ENCODE results near the gene SLC16A3. TPM values are rescaled to one million over a fixed set of nuclear protein-coding genes. Genes with fewer than 3 reads are reported as not detected.

The SLC16A3 gene
- total and polyA plus RNA-seq, 2 experiments from 2014 or later: 3.5 to 10.6 TPM

GRCh38 chr17:82281502-82282238 lies 52.8 kb downstream of the SLC16A3 start:
- DNase-seq (ENCODE audit: low spot score): no peak
- no peak overlapping the region for H2AFZ ChIP-seq
- peaks cover 15% of the 10 kb centered on the region for H3K27me3 Mint-ChIP-seq (ENCODE audit: insufficient read depth, low read depth, poor library complexity)
- no peaks in the 10 kb centered on the region for H3K79me2 ChIP-seq (replicated peaks; ENCODE audit: insufficient read depth)
- H3K9me2 ChIP-seq (ENCODE audit: insufficient read depth): no peaks in the 10 kb centered on the region
- H3K4me1 Mint-ChIP-seq: peaks cover 29% of the 10 kb centered on the region
- H3K4me1 ChIP-seq (ENCODE audit: insufficient read depth): peaks cover 4% of the 10 kb centered on the region; the same call in 1 of the 2 replicates
- no peak for ATAC-seq
- no peak overlapping the region for H3K4me3 ChIP-seq
- no peak overlapping the region for H3K4me2 ChIP-seq
- H3F3A ChIP-seq (replicated peaks; ENCODE audit: low read depth): 0 out of 2 replicates have a peak, but pooled peaks cover 14% of the 10 kb centered on the region
- H4K20me1 ChIP-seq (replicated peaks; ENCODE audit: insufficient read depth): peaks cover 5% of the 10 kb centered on the region; the same call in 1 of the 2 replicates
- H3K27ac Mint-ChIP-seq: no peak overlapping the region
- TF ChIP-seq, protein P1, sequence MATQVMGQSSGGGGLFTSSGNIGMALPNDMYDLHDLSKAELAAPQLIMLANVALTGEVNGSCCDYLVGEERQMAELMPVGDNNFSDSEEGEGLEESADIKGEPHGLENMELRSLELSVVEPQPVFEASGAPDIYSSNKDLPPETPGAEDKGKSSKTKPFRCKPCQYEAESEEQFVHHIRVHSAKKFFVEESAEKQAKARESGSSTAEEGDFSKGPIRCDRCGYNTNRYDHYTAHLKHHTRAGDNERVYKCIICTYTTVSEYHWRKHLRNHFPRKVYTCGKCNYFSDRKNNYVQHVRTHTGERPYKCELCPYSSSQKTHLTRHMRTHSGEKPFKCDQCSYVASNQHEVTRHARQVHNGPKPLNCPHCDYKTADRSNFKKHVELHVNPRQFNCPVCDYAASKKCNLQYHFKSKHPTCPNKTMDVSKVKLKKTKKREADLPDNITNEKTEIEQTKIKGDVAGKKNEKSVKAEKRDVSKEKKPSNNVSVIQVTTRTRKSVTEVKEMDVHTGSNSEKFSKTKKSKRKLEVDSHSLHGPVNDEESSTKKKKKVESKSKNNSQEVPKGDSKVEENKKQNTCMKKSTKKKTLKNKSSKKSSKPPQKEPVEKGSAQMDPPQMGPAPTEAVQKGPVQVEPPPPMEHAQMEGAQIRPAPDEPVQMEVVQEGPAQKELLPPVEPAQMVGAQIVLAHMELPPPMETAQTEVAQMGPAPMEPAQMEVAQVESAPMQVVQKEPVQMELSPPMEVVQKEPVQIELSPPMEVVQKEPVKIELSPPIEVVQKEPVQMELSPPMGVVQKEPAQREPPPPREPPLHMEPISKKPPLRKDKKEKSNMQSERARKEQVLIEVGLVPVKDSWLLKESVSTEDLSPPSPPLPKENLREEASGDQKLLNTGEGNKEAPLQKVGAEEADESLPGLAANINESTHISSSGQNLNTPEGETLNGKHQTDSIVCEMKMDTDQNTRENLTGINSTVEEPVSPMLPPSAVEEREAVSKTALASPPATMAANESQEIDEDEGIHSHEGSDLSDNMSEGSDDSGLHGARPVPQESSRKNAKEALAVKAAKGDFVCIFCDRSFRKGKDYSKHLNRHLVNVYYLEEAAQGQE (IDR thresholded peaks at IDR 0.05; ENCODE audit: unreplicated experiment): no peak
- no peak for TF ChIP-seq NANOG (IDR thresholded peaks at IDR 0.05; ENCODE audit: borderline replicate concordance)
- no peak for TF ChIP-seq JUNB (IDR thresholded peaks at IDR 0.05; ENCODE audit: unreplicated experiment)
- no peak for TF ChIP-seq EZH2 (IDR thresholded peaks at IDR 0.05; ENCODE audit: low read depth, unreplicated experiment)
- no peak for TF ChIP-seq ZNF462 (CRISPR knock-in tag; IDR thresholded peaks at IDR 0.05)
- no peak for TF ChIP-seq EZH2phosphoT487 (IDR thresholded peaks at IDR 0.05; ENCODE audit: unreplicated experiment)
- no peak for TF ChIP-seq ETS1 (IDR thresholded peaks at IDR 0.05)
- no peak for TF ChIP-seq POLR2AphosphoS5 (IDR thresholded peaks at IDR 0.05; ENCODE audit: low read depth)
- no peak for TF ChIP-seq ZNF114 (CRISPR knock-in tag; IDR thresholded peaks at IDR 0.05)
- no peak for TF ChIP-seq STAT1 (IDR thresholded peaks at IDR 0.05; ENCODE audit: unreplicated experiment)
- TF ChIP-seq CREB1 (CRISPR knock-in tag; IDR thresholded peaks at IDR 0.05; ENCODE audit: low read depth): no peak
- no peaks in the 10 kb centered on the region for H3K36me3 ChIP-seq (ENCODE audit: insufficient read depth)
- H3K36me3 Mint-ChIP-seq (ENCODE audit: low read depth): no peaks in the 10 kb centered on the region
- H3K9me3 Mint-ChIP-seq: no peaks in the 10 kb centered on the region
- H3K27ac ChIP-seq (ENCODE audit: low read depth): no peak overlapping the region
- H3K4me3 Mint-ChIP-seq: no peak overlapping the region
- H3K27me3 ChIP-seq (ENCODE audit: insufficient read depth): no peaks in the 10 kb centered on the region

All from GM23338 (cell line).